Measurements from ENCODE around the gene CFL1.

GRCh38 chr11:65888163-65888814, 30.3 kb upstream of the CFL1 start, which contains the start of gene FIBP:
- TF ChIP-seq, protein P1, sequence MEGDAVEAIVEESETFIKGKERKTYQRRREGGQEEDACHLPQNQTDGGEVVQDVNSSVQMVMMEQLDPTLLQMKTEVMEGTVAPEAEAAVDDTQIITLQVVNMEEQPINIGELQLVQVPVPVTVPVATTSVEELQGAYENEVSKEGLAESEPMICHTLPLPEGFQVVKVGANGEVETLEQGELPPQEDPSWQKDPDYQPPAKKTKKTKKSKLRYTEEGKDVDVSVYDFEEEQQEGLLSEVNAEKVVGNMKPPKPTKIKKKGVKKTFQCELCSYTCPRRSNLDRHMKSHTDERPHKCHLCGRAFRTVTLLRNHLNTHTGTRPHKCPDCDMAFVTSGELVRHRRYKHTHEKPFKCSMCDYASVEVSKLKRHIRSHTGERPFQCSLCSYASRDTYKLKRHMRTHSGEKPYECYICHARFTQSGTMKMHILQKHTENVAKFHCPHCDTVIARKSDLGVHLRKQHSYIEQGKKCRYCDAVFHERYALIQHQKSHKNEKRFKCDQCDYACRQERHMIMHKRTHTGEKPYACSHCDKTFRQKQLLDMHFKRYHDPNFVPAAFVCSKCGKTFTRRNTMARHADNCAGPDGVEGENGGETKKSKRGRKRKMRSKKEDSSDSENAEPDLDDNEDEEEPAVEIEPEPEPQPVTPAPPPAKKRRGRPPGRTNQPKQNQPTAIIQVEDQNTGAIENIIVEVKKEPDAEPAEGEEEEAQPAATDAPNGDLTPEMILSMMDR (IDR thresholded peaks at IDR 0.05): peak; percentile 83 to 98 (median 96)
- peak; percentile 85 to 90 for TF ChIP-seq POLR2A (IDR thresholded peaks at IDR 0.05)
